ENCODE measurements around the gene RAB25.

RAB25 gene

GRCh38 chr1:156112276-156113137 lies 51.5 kb downstream of the RAB25 start:
- no peak overlapping the region for H3K9ac ChIP-seq
- H3K79me2 ChIP-seq (ENCODE audit: insufficient read depth, low read depth) = peaks cover 30% of the 10 kb centered on the region
- H3K4me2 ChIP-seq = no peak overlapping the region
- H3K36me3 ChIP-seq (ENCODE audit: insufficient read depth) = no peaks in the 10 kb centered on the region
- H3K27me3 ChIP-seq (ENCODE audit: insufficient read depth, low read depth) = no peaks in the 10 kb centered on the region
- H3K4me1 ChIP-seq (ENCODE audit: low read depth, poor library complexity, severe bottlenecking) = peaks cover 39% of the 10 kb centered on the region
- H2AFZ ChIP-seq (ENCODE audit: low read depth) = no peak overlapping the region
- H3K27ac ChIP-seq = no peak overlapping the region
- H3K4me3 ChIP-seq (IDR thresholded peaks at IDR 0.05; ENCODE audit: insufficient read depth, low read depth, low read length) = no peak overlapping the region
- TF ChIP-seq CTCF (conservative IDR thresholded peaks at IDR 0.05; ENCODE audit: low read depth, low read length) = no peak
- no peaks in the 10 kb centered on the region for H4K20me1 ChIP-seq (ENCODE audit: insufficient read depth)

DNA sequence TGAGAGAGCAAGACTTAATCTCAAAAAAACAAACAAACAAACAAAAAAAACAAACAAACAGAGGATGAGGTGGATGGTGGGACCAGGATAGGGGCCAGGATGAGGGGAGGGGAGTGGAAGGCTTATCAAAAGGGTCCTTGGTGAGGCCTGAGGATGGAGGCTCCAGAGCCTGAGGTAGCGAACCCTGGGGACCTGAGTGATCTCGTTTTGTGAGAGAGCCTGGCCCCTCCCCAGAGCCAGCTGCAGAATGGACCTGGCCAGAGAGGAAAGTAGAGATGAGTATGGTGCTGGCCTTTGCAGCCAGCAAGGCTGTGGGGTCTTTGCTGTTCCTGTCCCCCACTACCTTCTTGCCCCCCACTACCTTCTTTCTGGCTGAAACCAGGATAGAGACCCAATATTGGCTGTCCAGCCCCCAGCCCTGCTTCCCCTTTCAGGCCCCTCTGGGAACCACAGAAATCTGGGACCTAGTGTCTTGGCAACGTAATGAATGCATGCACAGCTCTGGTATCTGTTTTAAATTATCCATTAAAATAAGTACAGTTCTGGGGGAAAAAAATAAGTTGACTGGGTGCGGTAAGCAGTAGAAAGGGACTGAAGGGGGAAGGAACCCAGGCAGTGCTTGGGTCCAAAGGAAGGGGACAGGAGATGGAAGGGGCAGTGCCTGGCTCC lies 52.5 kb downstream of the RAB25 start:
- TF ChIP-seq CTCF (conservative IDR thresholded peaks at IDR 0.05; ENCODE audit: low read depth, low read length) = no peak
- Histone ChIP-seq H3K36me3 (ENCODE audit: insufficient read depth) (no peaks in the 10 kb centered on the region), H3K4me1 (ENCODE audit: low read depth, poor library complexity, severe bottlenecking) (peaks cover 41% of the 10 kb centered on the region), H3K9ac (peak overlapping the region; percentile 85; the same call in 1 of the 2 replicates), H3K4me2 (peak overlapping the region; percentile 91), H4K20me1 (ENCODE audit: insufficient read depth) (no peaks in the 10 kb centered on the region), H3K79me2 (ENCODE audit: insufficient read depth, low read depth) (peaks cover 39% of the 10 kb centered on the region), H3K4me3 (IDR thresholded peaks at IDR 0.05; ENCODE audit: insufficient read depth, low read depth, low read length) (no peak overlapping the region), H3K27me3 (ENCODE audit: insufficient read depth, low read depth) (no peaks in the 10 kb centered on the region), H3K27ac (peak overlapping the region; percentile 53), H2AFZ (ENCODE audit: low read depth) (peak overlapping the region; percentile 90; the same call in 1 of the 2 replicates)

DNA sequence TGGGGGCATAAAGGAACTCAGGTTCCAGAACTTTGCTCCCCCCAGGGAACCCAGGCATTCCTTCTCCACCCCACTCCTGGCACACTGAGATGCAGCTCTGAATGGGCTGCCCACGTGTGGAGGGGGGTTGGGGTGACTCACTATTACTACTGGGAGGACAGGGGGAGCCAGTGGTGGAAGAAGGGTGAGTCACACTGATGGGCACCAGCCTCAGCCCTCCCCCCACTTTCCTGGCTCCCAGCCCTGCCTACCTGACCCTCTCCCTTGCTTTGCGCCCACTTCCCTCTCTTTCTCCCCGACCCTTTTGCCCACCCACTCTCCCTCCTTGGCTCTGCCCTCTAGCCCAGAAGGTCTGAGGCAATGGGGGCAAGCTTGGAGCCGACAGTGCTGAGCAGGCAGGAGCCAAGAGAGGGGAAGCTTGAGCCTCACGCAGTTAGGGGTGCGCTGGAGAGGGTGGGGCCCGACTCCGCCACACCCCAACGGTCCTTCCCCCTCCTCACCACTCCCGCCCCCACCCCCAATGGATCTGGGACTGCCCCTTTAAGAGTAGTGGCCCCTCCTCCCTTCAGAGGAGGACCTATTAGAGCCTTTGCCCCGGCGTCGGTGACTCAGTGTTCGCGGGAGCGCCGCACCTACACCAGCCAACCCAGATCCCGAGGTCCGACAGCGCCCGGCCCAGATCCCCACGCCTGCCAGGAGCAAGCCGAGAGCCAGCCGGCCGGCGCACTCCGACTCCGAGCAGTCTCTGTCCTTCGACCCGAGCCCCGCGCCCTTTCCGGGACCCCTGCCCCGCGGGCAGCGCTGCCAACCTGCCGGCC lies 53.4 kb downstream of the RAB25 start, which contains the start of gene LMNA:
TSS of gene LMNA (plus strand) at position 611 of the 818 bp plus-strand sequence. CDS start 208 bp downstream, outside the sequence.
- peak within 1 kb of the TSS; percentile 53 for H3K27ac ChIP-seq
- peak within 1 kb of the TSS; percentile 91 for H3K4me2 ChIP-seq
- no peaks in the 10 kb centered on the region for H3K36me3 ChIP-seq (ENCODE audit: insufficient read depth)
- peaks cover 50% of the 10 kb centered on the region for H3K4me1 ChIP-seq (ENCODE audit: low read depth, poor library complexity, severe bottlenecking)
- peak within 1 kb of the TSS; percentile 85 for H3K9ac ChIP-seq
- no peaks in the 10 kb centered on the region for H4K20me1 ChIP-seq (ENCODE audit: insufficient read depth)
- H2AFZ ChIP-seq (ENCODE audit: low read depth) = peak within 1 kb of the TSS; percentile 90
- H3K4me3 ChIP-seq (IDR thresholded peaks at IDR 0.05; ENCODE audit: insufficient read depth, low read depth, low read length) = peak within 1 kb of the TSS; percentile 99
- no peaks in the 10 kb centered on the region for H3K27me3 ChIP-seq (ENCODE audit: insufficient read depth, low read depth)
- peak; percentile 15; the same call in 1 of the 2 replicates for TF ChIP-seq CTCF (conservative IDR thresholded peaks at IDR 0.05; ENCODE audit: low read depth, low read length)
- peaks cover 48% of the 10 kb centered on the region for H3K79me2 ChIP-seq (ENCODE audit: insufficient read depth, low read depth)

GRCh38 chr1:156114919-156115513 lies 54.1 kb downstream of the RAB25 start:
- peak overlapping the region; percentile 99 for H3K4me3 ChIP-seq (IDR thresholded peaks at IDR 0.05; ENCODE audit: insufficient read depth, low read depth, low read length)
- H2AFZ ChIP-seq (ENCODE audit: low read depth) = peak overlapping the region; percentile 90
- peak overlapping the region; percentile 85 for H3K9ac ChIP-seq
- peak overlapping the region; percentile 91 for H3K4me2 ChIP-seq
- H4K20me1 ChIP-seq (ENCODE audit: insufficient read depth) = no peaks in the 10 kb centered on the region
- no peaks in the 10 kb centered on the region for H3K36me3 ChIP-seq (ENCODE audit: insufficient read depth)
- H3K4me1 ChIP-seq (ENCODE audit: low read depth, poor library complexity, severe bottlenecking) = peaks cover 57% of the 10 kb centered on the region
- 0 out of 2 replicates have a peak, but pooled peaks have one; percentile 7 for TF ChIP-seq CTCF (conservative IDR thresholded peaks at IDR 0.05; ENCODE audit: low read depth, low read length)
- H3K27me3 ChIP-seq (ENCODE audit: insufficient read depth, low read depth) = no peaks in the 10 kb centered on the region
- H3K27ac ChIP-seq = peak overlapping the region; percentile 53
- H3K79me2 ChIP-seq (ENCODE audit: insufficient read depth, low read depth) = peaks cover 53% of the 10 kb centered on the region
